Endometrial microvascular endothelial cells (primary cell): ENCODE results near the gene TAF6. TPM values are rescaled to one million over a fixed set of nuclear protein-coding genes. Genes with fewer than 3 reads are reported as not detected.

Experiments used
- in situ Hi-C: cut with HindIII; loops from 2 replicates; pipeline ENCODE4 v1.10.0; 2017; ENCODE audit warnings: low sequenced_read_pairs, low pct_unique_long_range_greater_than_20kb; ENCODE audit errors: inconsistent ontology term
- total RNA-seq: library from RNA; depleted of rRNA; stranded (reverse); fragments of >200 nt; gene quantifications from one replicate; pipeline ENCODE4 v1.2.3, GENCODE V29; 2015; ENCODE audit errors: inconsistent ontology term

TAF6 gene
- total RNA-seq, 1 donor from 2014 or later = 101 TPM

GRCh38 chr7:100126931-100127865 is 8.0 kb upstream of the TAF6 start, which contains the start of gene MBLAC1:
TSS of gene MBLAC1 (plus strand) at chr7:100126967. CDS start at chr7:100127396, 429 bp downstream.
- in situ Hi-C loops = no loop called here

GRCh38 chr7:100126239-100126930 is 7.2 kb upstream of the TAF6 start:
- in situ Hi-C loops = no loop called here

GRCh38 chr7:100124301-100125230 is 5.4 kb upstream of the TAF6 start:
- in situ Hi-C loops = no loop called here

GRCh38 chr7:100122568-100122967 is 3.4 kb upstream of the TAF6 start:
- in situ Hi-C loops = no loop called here

- in situ Hi-C loops = no loop called here
These were observed 2.9 kb upstream of the TAF6 start for GRCh38 chr7:100122067-100122466.

GRCh38 chr7:100120733-100121036 is 1.5 kb upstream of the TAF6 start:
- in situ Hi-C loops = no loop called here

GRCh38 chr7:100119970-100120732 is 993 bp upstream of the TAF6 start:
- in situ Hi-C loops = no loop called here

GRCh38 chr7:100118388-100119071 is 628 bp downstream of the TAF6 start:
- in situ Hi-C loops = no loop called here

GRCh38 chr7:100115026-100115425 is 4.1 kb downstream of the TAF6 start:
- in situ Hi-C loops = no loop called here

GRCh38 chr7:100111914-100112313 is 7.2 kb downstream of the TAF6 start:
- in situ Hi-C loops = no loop called here

- in situ Hi-C loops = no loop called here
These were observed 8.0 kb downstream of the TAF6 start for GRCh38 chr7:100111156-100111555.

GRCh38 chr7:100109521-100110163 is 9.5 kb downstream of the TAF6 start:
- in situ Hi-C loops = no loop called here

- in situ Hi-C loops = no loop called here
These were observed 11.3 kb downstream of the TAF6 start for GRCh38 chr7:100107890-100108289.

- in situ Hi-C loops = no loop called here
These were observed 11.9 kb downstream of the TAF6 start for GRCh38 chr7:100107125-100107737.

- in situ Hi-C loops = no loop called here
These were observed 12.5 kb downstream of the TAF6 start for GRCh38 chr7:100106633-100107032.

GRCh38 chr7:100105534-100105933 is 13.6 kb downstream of the TAF6 start:
- in situ Hi-C loops = no loop called here
